Head of caudate nucleus (tissue), 42 donors: ENCODE results near the gene NXPE3.
A peak's percentile ranks its signal among the peaks of the same experiment; 100 is the strongest.

Experiments used
- DNase-seq, 42 donors: peaks; one replicate each; pipeline versions ENCODE4 v3.0.0 to v3.0.0-alpha.2; 2020 to 2021; ENCODE audit warnings: mixed read lengths in 7 of 42
- intact Hi-C: fragments of 100-400 bp; cut with DNase I; formaldehyde crosslinking; loops from one replicate; pipeline ENCODE4 v1.15.0; 2022

Gene NXPE3

DNA sequence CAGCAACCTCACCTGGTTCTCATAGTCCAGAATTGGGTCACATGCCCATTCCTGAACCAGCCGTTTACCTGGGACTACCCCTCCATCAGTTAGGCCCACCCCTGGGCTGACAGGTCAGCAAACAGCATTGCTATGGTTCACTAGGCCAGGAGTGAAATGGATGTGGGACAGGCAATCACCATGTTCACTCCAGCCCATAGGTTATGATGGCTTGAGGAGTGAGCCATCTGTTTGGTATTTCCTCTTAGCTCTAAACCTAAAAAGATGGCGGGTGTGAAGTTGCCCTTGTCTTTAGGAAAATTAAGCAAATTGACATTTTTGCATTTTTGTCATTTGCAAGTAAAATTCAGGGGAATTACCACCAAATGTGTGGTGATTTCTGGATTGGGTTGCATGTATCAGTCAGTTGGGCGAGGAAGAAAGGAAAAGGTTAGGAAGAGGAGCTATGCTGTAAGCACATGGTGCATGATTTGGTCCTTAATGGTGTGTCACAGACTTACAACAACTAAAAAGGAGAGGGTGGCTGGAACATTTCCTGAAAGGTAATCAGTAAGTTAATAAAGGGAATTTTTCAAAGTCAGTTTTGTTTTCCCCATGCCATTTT is 17.2 kb downstream of the NXPE3 start:
- intact Hi-C loops = no loop called here
- no peak for DNase-seq

DNA sequence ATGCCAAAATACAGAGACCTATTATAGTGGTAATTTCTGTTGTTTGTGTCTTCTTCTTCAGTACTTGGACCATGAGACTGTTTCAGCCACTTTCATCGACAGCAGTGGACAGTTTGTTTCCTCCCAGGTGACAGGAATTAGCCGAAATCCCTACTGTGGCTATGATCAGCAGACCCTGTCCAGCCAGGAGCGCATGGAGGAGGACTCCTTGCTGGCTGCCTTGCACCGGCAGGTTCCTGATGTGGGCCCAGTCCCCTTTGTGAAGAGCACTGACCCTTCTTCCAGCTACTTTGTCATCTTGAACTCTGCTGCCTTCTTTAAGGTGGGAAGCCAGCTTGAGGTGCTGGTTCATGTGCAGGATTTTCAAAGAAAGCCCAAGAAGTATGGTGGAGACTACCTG is 22.2 kb downstream of the NXPE3 start:
- no peak for DNase-seq
- intact Hi-C loops = loop anchor here (10.0 kb wide), 2 partner anchors 106 to 734 kb away; no protein-coding TSS in a partner anchor

DNA sequence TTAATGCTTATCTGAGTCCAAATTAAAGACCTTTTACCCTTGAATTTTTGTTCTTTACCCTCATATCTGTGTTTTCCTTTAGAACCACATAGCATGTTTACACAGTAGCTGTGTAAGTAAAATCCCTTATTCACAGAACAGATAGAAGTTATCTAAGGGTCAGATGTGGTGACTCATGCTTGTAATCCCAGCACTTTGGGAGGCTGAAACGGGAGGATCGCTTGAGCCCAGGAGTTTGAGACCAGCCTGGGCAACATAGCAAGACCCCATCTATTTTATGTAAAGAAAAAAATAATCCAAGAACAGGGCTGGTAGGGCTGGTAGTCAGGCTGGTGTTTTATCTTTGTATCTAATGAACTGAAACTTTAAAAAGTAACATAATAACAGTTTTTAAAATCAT is 23.2 kb downstream of the NXPE3 start:
- intact Hi-C loops = loop anchor here (10.0 kb wide), 2 partner anchors 107 to 733 kb away; no protein-coding TSS in a partner anchor

DNA sequence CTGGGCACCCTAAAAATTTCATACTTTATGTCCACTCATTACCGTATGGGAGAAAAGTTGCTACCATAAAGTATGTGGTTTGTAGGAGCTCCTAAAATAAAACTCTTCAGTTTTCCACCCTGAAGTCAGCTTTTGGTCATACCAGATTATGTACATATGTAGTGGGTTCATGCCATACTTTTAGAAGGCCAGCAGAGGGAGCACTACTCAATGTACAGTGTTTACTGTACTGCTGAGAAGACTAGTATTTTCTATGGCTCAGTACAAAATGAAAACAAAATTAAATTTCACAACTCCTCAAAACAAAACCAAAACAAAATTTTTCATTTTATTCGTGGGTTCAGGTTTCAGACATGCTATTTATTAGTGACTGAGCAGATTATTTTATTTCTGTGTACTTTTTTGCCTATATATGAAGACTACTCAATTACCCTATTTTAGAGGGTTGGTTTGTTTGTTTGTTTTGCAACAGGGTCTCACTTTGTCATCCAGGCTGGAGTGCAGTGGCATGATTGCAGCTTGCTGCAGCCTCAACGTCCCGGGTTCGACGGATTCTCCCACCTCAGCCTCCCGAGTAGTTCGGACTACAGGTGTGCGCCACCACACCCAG is 24.3 kb downstream of the NXPE3 start:
- DNase-seq = peak in 32 of 42 donors; percentile 23 to 89 (median 68)
- intact Hi-C loops = loop anchor here (10.0 kb wide), 2 partner anchors 108 to 732 kb away; no protein-coding TSS in a partner anchor

More for the DNA sequence above, 23.2 kb downstream of the NXPE3 start:
- DNase-seq = no peak

DNA sequence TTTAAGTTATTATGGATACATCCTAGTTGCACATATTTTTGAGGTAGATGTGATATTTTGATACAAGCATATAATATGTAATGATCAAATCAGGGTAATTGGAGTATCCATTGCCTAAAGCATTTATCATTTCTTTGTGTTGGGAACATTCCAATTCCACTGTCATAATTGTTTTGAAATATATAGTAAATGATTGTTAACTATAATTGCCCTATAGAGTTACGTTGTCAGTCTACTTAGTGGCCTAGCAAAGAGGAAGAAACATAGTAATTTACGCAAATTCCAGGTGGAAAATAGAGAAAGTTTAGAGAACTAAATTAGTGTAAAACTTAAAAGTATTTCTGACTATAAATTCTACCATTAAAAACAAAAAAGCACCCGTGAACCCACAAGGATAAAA is 24.9 kb downstream of the NXPE3 start:
- no peak for DNase-seq
- intact Hi-C loops = loop anchor here (10.0 kb wide), 2 partner anchors 109 to 731 kb away; no protein-coding TSS in a partner anchor

DNA sequence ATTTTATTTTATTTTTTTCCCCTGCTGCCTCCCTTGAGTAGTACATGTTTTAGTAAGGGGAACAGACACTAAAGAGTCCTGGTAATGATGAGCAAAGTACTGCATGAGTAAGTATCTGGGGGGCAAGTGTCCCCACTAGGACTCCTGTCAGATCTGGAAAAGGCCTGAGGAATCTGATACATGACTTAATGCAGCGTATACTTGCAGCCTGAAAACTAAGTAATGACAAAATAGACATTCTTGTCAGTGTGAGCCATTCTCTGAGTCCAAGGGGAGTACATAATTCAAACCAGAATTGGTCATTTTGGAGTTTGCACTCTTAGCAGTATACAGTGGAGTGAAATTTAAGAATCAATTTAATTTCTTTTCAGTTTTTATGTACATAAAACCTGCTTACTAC is 27.5 kb downstream of the NXPE3 start:
- intact Hi-C loops = loop anchor here (5.0 to 10.0 kb wide), 3 partner anchors 112 to 728 kb away; no protein-coding TSS in a partner anchor
- no peak for DNase-seq

DNA sequence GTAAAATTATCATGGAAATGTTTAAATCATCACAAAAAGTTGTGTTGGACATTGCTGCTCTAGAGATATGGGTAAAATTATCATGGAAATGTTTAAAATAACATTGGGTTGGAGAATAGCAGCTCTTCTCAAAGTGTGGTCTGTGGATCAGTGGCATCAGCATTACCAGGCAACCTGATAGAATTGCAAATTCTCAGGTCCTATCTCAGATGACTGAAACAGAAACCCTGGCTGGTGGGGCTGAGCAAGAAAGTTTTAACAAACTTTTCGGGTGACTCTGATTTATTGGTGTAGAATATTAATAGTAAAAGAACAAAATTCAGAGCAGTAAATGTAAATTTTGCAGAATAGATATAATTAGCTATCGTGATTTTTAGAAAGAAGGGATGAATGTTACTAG is 28.9 kb downstream of the NXPE3 start:
- intact Hi-C loops = loop anchor here (5.0 to 10.0 kb wide), 3 partner anchors 113 to 727 kb away; no protein-coding TSS in a partner anchor
- DNase-seq = no peak

DNA sequence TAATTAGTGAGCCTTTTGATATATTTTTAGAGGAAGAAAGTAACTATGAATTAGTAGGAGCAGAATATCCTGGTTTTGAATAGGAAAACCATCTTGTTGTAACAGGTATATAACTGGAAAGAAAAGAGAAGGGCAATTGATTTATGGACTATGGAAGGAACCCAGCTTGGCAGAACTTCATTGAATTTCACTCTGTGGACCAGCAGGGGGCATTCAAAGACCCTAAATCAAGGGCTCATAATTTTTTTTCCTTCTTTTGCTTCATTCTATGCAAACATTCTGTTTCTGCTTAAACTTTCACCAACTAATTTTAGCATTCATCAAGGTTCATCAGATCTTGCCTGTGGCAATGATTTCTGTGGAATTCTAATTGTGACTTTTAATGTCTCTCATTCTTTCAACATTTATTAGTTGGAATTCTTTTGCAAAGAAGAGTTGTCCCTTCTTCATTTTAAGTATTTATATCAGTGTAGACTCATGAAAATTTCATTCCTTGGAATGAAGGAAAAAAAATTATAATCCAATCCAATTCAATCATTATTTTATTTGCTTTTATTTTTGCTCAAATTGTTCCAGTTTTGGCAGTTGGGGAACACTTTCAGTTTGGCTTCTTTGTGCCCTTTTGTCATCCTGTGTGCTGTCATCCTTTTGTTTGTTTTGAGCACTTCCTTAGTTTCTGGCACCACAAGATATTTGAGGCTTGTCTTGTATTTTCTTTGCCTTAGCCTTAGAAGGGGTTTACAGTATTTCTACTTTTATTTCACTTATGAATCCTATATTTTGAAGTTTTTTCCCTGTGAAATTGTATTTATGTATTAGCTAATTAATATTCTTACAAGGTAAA is 30.4 kb downstream of the NXPE3 start:
- intact Hi-C loops = loop anchor here (5.0 to 10.0 kb wide), 3 partner anchors 115 to 725 kb away; no protein-coding TSS in a partner anchor
- peak in 17 of 42 donors; percentile 3 to 78 (median 28) for DNase-seq

DNA sequence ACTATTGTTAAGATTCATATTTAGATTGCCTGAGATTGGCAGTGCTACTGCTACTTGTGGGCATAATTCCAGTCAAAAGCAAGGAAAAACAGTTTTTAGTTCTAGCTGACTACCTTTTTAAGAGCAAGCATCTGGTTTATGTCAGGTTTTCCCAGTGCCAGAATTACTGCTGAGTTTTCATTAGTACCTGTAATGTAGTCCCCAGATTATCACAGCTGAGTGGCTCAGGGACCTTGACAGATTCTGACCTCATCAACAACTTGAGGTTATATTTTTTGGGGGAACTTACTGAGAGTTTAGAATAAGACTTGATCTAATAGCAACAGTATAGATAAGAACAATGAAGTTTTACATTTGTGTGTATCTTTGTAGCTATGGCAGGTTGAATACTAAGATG is 31.0 kb downstream of the NXPE3 start:
- DNase-seq = no peak
- intact Hi-C loops = no loop called here

DNA sequence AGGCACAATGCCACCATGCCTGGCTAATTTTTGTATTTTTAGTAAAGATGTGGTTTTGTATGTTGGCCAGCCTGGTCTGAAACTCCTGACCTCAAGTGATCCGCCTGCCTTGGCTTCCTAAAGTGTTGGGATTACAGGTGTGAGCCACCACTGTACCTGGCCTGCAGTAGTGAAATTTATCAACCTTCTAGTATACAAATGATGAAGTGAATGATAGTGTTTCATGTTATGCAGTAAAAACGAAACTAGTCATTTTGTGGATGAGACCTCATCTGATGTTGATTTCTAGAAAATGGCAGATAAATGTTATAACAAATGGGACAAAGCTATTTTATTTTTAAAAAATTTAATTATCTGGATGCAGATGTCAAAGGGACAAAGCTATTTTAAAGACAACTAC is 32.9 kb downstream of the NXPE3 start:
- intact Hi-C loops = no loop called here
- no peak for DNase-seq

DNA sequence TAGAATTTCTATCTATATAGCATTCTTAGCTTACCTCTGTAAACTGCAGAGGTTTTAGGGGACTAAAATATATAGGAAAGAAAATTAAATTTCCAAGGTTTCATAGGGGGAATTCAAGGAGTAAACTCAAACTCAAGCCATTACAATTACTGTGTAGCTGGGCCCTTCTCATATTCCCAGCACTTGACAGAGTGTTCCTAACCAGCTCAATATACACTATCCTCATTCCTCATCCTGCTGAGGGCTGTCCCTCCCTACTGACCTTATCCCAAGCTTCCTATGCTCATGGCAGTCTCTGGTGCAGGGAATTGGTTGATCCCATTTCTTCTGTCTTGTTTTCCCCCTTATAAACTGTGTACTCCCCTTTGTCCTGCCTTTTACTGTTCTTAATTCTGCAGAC is 33.9 kb downstream of the NXPE3 start:
- no peak for DNase-seq
- intact Hi-C loops = no loop called here

DNA sequence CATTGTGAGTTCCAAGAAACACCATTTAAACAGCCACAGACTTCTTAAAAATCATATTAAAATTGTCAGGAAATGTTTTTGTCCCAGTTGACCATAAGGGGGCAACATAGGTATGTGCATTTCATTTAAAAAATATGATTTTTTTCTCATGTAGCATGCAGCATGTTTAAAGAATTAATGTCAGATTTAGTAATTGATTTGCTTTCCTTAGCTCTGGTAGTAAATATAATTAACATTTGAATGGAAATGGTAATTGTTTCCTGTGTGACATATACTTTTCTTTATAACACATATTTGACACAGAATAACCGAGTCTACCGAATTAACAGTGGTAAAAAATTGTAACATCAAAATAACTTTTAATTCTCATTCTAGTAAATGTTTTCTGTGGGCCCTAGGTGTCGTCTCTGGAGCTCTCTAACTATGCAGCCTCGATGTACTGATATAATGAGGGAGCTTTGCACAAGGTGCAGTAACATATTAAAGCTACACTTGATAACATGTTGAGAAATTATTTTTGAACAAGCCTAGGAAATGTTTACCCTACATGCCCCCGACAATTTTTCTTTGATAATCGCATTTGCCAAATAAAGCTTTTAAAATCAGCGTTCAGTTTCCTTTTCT is 34.9 kb downstream of the NXPE3 start:
- intact Hi-C loops = no loop called here
- DNase-seq = no peak

DNA sequence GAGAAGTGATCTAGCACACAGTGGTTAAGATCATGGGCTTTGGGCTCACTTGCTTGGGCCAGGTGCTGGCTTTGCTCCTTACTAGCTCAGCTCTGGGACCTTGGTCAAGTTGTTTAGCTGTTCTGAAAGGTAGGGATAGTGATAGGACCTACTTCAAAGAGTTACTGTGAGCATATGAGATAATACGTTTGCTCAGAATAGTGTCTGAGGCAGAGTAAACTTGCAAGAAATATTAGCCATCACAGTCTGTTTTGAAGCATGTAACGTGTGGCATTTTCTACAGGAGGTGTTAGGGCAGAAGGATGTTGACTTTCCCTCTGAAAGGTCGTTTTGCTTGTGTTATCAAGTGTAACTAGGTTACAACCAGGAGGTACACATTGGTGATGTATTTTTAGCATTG is 35.8 kb downstream of the NXPE3 start:
- no peak for DNase-seq
- intact Hi-C loops = no loop called here

DNA sequence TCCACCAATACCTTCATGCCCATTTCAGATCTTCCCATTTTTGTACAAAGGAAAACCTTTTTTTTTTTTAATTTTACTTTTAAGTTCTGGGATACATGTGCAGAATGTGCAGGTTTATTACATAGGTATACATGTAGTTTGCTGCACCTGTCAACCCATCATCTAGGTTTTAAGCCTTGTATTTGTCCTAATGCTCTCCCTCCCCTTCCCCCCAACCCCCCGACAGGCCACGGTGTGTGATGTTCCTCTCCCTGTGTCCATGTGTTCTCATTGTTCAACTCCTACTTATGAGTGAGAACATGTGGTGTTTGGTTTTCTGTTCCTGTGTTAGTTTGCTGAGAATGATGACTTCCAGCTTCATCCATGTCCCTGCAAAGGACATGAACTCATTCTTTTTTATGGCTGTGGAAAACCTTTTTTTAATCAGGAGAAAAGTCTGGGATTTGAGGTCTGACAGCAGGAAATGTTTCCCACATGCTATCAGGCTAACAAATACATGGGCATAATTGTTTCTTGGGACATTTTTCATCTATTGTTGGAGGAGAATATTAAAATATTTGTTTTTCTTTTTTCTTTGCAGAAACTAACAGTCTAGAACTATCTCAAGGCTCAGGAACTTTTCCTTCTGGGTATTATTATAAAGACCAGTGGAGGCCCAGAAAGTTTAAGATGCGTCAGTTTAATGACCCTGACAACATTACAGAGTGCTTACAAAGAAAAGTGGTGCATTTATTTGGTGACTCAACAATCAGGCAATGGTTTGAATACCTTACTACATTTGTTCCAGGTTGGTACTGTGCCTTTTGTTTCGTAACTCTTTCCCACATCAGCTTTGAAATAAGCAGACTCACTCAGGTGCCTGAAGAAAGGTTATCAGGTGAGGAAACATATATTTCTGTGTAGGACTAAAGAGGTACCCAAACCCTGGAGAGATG is 37.5 kb downstream of the NXPE3 start:
- intact Hi-C loops = no loop called here
- DNase-seq = no peak

DNA sequence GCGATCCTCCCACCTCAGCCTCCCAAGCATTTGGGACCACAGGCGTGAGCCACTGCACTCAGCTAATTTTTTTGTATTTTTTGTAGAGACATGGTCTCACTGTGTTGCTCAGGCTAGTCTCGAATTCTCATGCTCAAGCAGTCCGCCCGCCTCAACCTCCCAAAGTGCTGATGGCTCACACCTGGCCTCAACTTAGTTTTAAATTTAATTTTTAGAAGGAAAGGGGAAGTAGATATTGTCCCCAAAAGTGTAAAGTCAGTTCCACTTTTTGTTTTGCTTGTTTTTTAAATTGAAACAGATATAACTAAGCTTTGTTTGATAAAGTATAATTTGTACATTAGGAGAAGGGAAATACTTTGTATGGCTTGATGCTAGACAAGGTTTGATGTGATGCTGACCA is 39.0 kb downstream of the NXPE3 start:
- no peak for DNase-seq
- intact Hi-C loops = no loop called here

DNA sequence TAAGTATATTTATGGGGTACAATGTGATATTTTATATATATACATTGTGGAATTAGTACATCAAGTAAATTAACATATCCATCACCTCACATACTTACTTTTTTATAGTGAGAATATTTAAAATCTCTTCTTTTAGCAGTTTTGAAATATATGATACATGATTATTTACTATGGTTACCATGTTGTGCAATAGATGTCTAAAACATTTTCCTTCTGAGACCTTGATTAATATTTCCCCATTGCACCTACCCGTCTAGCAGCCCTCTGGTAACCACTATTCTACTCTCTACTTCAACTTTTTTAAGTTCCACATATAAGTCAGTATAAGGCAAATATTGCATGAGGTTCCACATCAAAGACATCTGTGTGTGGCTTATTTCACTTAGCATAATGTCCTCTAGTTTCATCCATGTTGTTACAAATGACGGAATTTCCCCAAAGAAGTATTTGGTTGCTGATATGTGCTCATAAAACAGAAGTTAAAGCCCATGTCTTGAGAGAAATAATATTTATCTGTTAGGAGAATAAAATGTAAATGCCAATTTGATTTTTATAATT is 40.7 kb downstream of the NXPE3 start:
- intact Hi-C loops = no loop called here

DNA sequence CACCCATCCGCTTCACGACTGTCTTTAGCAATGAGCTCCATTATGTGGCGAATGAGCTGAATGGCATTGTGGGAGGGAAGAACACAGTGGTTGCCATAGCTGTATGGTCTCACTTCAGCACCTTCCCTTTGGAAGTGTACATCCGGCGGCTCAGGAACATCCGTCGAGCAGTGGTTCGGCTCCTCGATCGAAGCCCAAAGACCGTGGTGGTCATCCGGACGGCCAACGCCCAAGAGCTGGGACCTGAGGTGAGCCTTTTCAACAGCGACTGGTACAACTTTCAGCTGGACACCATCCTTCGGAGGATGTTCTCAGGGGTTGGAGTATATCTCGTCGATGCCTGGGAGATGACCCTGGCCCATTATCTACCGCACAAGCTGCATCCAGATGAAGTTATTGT is 42.5 kb downstream of the NXPE3 start:
- no peak for DNase-seq
- intact Hi-C loops = no loop called here

More for the DNA sequence above, 40.7 kb downstream of the NXPE3 start:
- no peak for DNase-seq

DNA sequence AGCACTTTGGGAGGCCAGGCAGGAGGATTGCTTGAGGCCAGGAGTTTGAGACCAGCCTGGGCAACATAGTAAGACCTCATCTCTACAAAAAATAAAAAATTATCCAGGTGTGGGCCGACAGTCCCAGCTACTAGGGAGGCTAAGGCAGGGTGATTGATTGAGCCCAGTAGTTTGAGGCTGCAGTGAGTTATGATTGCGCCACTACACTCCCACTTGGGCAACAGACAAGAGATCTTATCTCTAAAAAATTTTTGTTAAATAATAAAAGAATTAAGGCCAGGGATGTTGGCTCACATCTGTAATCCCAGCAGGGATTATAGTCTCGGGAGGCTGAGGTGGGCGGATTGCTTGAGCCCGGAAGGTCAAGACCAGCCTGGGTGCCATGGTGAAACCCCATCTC is 44.5 kb downstream of the NXPE3 start:
- intact Hi-C loops = no loop called here
- DNase-seq = no peak
